Measurements from ENCODE around the gene EWSR1. TPM values are rescaled to one million over a fixed set of nuclear protein-coding genes. Genes with fewer than 3 reads are reported as not detected.

EWSR1 gene
- total and polyA plus RNA-seq, 8 donors: 125 to 352 (median 335) TPM

- TF ChIP-seq CTCF (IDR thresholded peaks at IDR 0.05): no peak
- peak overlapping the region in 1 of 2 donors; percentile 74 for H3K4me3 ChIP-seq
- H3K36me3 ChIP-seq: peaks cover 0 to 14% of the 10 kb centered on the region in 2 donors
- DNase-seq (no peak), ATAC-seq (no peak)
- intact Hi-C loops (cut with DNase I): no loop called here
- H3K9me3 ChIP-seq: no peaks in the 10 kb centered on the region
- H3K4me1 ChIP-seq: peaks cover 37 to 61% of the 10 kb centered on the region in 2 donors
- H3K27me3 ChIP-seq: peaks cover 0 to 29% of the 10 kb centered on the region in 2 donors
- peak overlapping the region; percentile 83 to 86 for H3K27ac ChIP-seq
These were observed 37.7 kb downstream of the EWSR1 start for GRCh38 chr22:29305836-29306174.

GRCh38 chr22:29306175-29306834 is 38.2 kb downstream of the EWSR1 start, which contains the start of gene GAS2L1:
GAS2L1 (plus strand) TSS chr22:29306650; CDS start chr22:29308106, 1,456 bp downstream.
- Histone ChIP-seq H3K9me3 (no peaks in the 10 kb centered on the region), H3K27ac (peak within 1 kb of the TSS; percentile 83 to 86), H3K27me3 (peaks cover 0 to 32% of the 10 kb centered on the region in 2 donors), H3K36me3 (peaks cover 0 to 9% of the 10 kb centered on the region in 2 donors), H3K4me1 (peaks cover 41 to 66% of the 10 kb centered on the region in 2 donors), H3K4me3 (peak within 1 kb of the TSS; percentile 74 to 92)
- peak; percentile 78 to 93 (median 88) for DNase-seq
- peak; percentile 57 to 64 for TF ChIP-seq CTCF (IDR thresholded peaks at IDR 0.05)
- intact Hi-C loops (cut with DNase I): no loop called here
- peak; percentile 80 for ATAC-seq

GRCh38 chr22:29306835-29307595 is 38.9 kb downstream of the EWSR1 start:
- peaks cover 0 to 6% of the 10 kb centered on the region in 2 donors for H3K36me3 ChIP-seq
- H3K27me3 ChIP-seq: peaks cover 0 to 32% of the 10 kb centered on the region in 2 donors
- peaks cover 46 to 73% of the 10 kb centered on the region in 2 donors for H3K4me1 ChIP-seq
- H3K4me3 ChIP-seq: peak overlapping the region; percentile 74 to 92
- DNase-seq (peak; percentile 74 to 93 (median 83)), ATAC-seq (peak; percentile 77)
- no peak for TF ChIP-seq CTCF (IDR thresholded peaks at IDR 0.05)
- intact Hi-C loops (cut with DNase I): no loop called here
- H3K9me3 ChIP-seq: no peaks in the 10 kb centered on the region
- H3K27ac ChIP-seq: peak overlapping the region; percentile 83 to 86

- H3K4me1 ChIP-seq: peaks cover 45 to 73% of the 10 kb centered on the region in 2 donors
- peak overlapping the region; percentile 83 to 86 for H3K27ac ChIP-seq
- peaks cover 0 to 35% of the 10 kb centered on the region in 2 donors for H3K27me3 ChIP-seq
- DNase-seq (no peak), ATAC-seq (no peak)
- H3K9me3 ChIP-seq: no peaks in the 10 kb centered on the region
- peak overlapping the region; percentile 74 to 92 for H3K4me3 ChIP-seq
- intact Hi-C loops (cut with DNase I): no loop called here
- TF ChIP-seq CTCF (IDR thresholded peaks at IDR 0.05): no peak
- peaks cover 0 to 11% of the 10 kb centered on the region in 2 donors for H3K36me3 ChIP-seq
These were observed 39.6 kb downstream of the EWSR1 start for GRCh38 chr22:29307596-29308147.
